ENCODE data around the gene ATP2C2. TPM values are rescaled to one million over a fixed set of nuclear protein-coding genes. Genes with fewer than 3 reads are reported as not detected.

ATP2C2 gene
- total RNA-seq, 1 donor from 2014 or later, result 0.18 TPM

DNA sequence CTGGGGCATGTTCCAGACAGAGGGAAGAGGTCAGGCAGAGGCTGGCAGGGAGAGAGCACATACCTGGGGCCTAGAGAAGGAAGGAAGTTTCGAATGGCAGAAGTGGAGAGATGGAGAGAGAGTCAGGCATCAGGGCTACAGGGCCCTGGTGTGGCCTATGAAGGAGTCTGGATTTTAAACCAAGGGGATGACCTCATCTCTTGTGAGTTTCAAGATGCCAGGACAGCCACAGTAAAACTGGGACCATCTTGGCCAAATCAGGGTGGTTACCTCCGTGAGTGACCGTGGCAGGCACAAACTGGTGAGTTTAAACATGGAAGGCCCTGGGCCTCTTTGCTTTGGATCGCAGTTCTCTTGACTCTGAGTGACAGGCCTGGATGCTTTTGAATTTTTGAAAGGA is 7.6 kb upstream of the ATP2C2 start:
- DNase-seq (ENCODE audit: low spot score) (no peak), ATAC-seq (no peak)

DNA sequence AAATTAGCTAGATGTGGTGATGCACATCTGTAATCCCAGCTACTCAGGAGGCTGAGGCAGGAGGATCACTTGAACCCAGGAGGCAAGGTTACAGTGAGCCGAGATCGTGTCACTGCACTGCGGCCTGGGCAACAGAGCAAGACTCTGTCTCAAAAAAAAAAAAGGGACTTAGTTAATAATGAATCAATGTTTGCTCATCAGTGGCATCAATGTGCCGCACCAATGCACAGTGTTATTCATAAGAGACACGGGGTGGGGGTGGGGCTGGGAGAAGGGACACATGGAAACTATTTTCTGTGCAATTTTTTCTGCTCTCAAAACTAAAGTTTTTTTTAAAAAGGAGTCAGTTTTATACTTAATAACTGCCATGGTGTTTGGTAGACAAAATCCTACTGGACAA is 6.8 kb upstream of the ATP2C2 start:
- ATAC-seq (no peak), DNase-seq (ENCODE audit: low spot score) (no peak)

GRCh38 chr16:84362471-84362941 is 5.8 kb upstream of the ATP2C2 start:
- no peak for ATAC-seq

GRCh38 chr16:84366208-84366607 is 2.1 kb upstream of the ATP2C2 start:
- ATAC-seq (no peak), DNase-seq (ENCODE audit: low spot score) (no peak)

More at GRCh38 chr16:84362471-84362941, 5.8 kb upstream of the ATP2C2 start:
- no peak for DNase-seq (ENCODE audit: low spot score)

DNA sequence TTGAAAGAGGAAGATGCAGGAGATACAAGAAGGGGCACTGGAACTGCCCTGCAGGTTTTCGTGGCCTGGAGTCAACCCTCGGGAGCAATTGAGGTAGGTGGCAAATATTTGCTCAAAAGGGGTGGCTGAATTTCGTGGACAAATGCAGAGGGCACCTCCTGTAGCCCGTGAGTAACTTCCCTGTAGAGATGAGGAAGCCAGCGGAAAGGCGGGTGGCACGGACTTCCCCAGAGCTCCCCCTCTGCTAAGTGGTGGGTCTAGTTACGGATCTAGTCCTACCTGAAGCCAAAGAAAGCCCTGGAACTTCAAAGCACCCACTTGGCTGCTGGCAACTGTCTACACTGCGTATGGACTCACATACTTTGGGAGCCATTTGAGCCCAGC is 1.0 kb upstream of the ATP2C2 start:
- DNase-seq (ENCODE audit: low spot score), result no peak
- ATAC-seq, result no peak

- DNase-seq (ENCODE audit: low spot score), result no peak
- no peak for ATAC-seq
Measured at GRCh38 chr16:84367750-84368307, 509 bp upstream of the ATP2C2 start.

- ATAC-seq (no peak), DNase-seq (ENCODE audit: low spot score) (no peak)
Measured at GRCh38 chr16:84369105-84369504, 767 bp downstream of the ATP2C2 start.

DNA sequence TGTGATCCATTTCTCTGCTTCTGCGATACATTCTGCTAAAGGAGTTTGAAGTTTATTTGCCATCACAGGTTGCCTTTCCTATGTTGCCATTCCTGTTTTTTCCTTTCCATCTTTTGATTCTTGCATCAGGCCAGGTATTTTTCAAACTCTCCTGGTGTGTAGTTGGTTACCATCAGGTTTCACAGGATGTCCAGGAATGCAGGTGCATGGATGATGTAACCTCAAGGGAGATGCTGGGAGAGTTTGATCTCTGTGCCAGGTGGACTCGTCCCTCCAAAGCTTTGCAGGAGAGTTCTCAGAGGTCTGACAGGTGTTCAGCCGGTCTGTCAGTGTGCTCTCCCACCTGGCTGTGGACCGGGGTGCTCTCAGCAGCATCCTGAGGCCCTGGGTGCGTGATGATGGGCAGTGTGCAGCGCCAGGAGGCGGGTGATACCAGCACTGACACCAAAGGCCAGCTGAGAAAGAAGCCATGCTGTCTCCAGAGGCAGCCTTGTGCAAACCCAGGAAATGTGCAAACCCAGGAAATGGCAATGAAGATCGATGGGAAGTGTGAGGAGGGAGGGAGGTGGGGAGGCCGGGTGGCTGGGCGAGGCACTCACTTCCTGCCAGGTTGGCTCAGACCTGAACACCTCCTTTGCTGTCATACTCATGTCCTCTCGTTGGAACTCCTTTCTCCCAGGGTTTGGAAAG is 1.7 kb downstream of the ATP2C2 start:
- no peak for DNase-seq (ENCODE audit: low spot score)

DNA sequence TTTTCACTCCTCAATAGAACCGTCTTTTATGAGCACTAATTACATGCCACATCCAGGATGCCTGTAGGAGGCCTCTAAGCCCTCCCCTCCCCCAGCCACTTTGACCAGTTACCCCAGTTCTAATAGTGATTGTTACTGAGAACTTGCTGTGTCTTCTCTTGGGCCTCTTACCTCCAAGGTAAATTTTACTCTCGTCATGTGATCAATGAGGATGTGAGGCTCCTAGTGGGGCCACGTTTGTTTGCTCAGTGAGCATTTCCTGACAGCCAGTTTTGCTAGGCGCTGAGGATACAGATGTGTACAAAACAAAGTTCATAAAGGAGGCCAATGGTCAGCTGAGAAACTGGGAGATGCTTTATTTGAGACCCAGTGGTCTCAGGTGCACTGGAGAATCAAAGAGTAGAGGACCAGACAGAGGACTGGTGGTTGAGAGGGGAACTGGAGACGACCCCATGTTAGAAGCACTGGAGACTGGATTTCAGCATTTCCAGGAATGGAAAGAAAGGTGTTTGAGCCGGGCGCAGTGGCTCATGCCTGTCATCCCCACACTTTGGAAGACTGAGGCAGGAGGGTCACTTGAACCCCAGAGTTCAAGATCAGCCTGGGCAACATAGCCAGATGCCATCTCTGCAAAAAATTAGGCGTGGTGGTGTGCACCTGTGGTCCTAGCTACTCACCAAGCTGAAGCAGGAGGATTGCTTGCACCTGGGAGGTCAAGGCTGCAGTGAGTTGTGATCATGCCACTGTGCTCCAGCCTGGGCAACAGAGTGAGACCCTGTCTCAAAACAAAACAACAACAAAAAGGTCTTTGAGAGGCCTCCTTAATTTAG is 2.6 kb downstream of the ATP2C2 start:
- ATAC-seq (no peak), DNase-seq (ENCODE audit: low spot score) (no peak)

More for the DNA sequence above, 1.7 kb downstream of the ATP2C2 start:
- ATAC-seq, result no peak

GRCh38 chr16:84371553-84371865 is 3.2 kb downstream of the ATP2C2 start:
- no peak for ATAC-seq
- no peak for DNase-seq (ENCODE audit: low spot score)

DNA sequence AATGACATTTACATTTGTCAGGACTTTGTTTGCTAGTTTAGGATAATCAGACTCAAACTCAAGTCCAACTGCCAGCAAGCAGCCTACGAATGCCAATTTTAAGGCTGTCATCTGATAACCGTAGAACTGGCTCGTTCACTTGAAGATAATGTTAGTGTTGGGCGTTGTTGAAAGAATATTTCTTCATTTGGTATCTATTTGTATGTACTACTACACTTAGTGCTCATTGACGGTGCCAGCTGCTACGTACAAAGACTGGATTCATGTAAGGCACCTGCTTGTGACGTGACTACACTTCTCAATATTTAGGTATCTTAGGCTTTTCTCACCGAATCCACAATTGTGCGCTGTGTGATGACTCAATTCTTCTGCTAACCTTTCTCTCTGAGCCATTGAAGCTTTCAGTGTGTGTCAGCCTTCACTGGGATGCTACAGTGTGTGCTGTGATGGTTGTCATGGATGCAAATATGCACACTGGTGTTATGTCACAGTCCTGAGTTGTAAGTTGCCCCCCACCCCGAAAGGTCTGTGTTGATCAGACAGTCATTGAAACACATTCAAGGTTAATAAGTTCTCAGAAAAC is 5.7 kb downstream of the ATP2C2 start:
- ATAC-seq (no peak), DNase-seq (ENCODE audit: low spot score) (no peak)

DNA sequence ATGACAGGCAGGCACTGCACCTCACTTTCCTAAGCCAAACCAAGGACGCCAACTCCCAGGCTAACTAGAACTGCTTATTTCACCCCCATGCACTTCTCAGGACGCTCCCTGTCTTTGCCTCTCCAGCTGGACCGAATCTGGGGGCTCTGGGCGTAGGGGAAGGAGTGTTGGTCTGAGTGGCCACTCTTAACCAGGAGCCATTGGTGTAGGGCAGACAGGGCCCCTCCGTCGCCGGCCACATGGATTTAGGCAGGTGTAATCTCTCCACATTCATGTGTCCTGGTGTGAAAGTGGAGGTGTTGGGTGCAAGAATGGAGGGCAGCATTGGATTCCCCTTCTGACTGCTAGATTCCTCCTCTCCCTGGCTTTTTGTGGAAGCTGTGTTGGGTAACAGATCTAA is 9.8 kb downstream of the ATP2C2 start:
- ATAC-seq, result no peak
- no peak for DNase-seq (ENCODE audit: low spot score)

- ATAC-seq (no peak), DNase-seq (ENCODE audit: low spot score) (no peak)
Measured at GRCh38 chr16:84378567-84378966, 10.2 kb downstream of the ATP2C2 start.

- ATAC-seq, result no peak
- no peak for DNase-seq (ENCODE audit: low spot score)
Measured at GRCh38 chr16:84379008-84379708, 10.8 kb downstream of the ATP2C2 start.

- no peak for DNase-seq (ENCODE audit: low spot score)
- no peak for ATAC-seq
Measured at GRCh38 chr16:84379709-84380362, 11.5 kb downstream of the ATP2C2 start.

DNA sequence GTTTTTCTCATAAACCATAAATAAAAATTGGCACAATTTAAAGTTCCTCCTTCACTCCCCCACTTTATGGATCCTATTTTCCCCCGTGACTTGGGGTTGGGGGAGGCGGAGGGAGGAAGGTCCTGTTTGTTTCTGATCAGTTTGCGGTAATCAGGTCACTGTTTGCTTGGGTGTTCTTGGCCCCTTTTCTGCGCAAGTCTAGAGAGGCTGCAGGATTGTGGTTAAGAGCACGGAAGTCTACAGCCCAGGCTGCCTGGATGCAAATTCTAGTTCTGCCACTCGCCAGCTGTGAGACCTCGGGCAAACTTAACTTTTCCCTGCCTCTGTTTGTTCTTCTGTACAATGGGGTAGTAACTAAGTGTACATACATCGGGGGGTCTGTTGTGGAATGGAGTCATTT is 12.1 kb downstream of the ATP2C2 start:
- ATAC-seq, result no peak
- DNase-seq (ENCODE audit: low spot score), result no peak

DNA sequence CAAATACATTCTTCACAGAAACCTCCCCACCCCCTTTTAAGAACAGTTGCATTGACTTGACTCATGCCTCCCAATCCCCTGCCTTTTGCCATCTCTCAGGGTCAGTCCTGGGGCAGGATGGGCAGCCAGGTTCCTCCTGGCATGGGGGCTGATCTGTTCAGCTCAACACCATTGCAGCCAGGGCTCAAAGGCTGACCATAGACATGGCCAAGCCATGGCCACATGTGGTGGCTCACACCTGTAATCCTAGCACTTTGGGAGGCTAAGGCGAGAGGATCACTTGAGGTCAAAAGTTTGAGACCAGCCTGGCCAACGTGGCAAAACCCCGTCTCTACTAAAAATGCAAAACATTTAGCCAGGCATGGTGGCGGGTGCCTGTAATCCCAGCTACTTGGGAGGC is 14.1 kb downstream of the ATP2C2 start:
- ATAC-seq (no peak), DNase-seq (ENCODE audit: low spot score) (no peak)

DNA sequence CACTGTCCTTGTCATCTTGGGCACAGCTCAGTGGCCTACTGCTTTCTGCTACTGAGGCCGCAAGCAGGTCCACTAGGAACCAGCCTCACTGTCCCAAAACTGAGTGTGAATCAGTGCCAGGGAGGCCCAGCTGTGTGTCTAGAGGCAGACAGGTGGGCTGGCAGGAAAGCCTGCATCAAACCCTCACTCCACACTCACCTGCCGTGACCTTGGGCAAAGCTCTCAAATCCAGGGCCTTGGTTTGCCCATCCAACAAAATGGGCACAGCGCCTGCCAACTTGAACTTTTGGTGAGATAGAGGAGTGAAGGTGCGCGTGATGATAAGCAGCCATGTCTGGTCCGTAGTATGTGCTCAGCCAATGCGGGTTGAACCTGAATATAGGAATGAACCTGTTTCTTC is 14.8 kb downstream of the ATP2C2 start:
- no peak for ATAC-seq
- no peak for DNase-seq (ENCODE audit: low spot score)

DNA sequence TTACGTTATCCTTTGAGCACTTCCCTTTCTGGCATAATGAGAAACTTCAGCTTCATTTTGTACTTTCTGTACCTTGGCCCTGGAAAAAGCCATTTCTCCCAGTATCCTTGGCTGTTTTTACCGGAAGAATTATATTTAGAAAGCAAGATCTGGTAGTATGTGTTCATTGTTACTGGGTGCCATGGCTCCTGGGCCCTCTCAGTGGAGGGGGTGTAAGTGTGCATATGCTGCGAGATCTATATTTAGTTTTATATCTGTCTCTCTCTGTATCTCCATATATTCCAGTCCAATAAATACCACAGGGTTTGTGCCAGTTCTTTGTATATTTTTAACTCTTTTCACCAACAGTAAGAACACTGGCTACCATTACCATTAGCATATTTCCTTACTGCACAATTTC is 17.7 kb downstream of the ATP2C2 start:
- ATAC-seq (no peak), DNase-seq (ENCODE audit: low spot score) (no peak)

DNA sequence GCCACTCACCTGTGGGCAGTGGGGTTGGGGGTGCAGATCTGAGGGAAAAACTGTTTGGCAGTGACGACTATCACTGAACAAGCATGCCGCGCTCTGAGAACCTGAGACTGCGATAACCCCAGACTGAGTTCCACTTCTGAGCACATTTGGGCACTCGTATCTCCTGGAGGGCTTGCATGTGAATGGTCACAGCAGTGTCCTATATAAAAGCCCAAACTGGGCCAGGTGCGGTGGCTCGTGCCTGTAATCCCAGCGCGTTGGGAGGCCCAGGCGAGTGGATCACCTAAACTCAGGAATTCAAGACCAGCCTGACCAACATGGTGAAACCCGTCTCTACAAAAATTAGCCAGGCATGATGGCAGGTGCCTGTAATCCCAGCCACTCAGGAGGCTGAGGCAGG is 18.7 kb downstream of the ATP2C2 start:
- no peak for DNase-seq (ENCODE audit: low spot score)

More for the DNA sequence above, 18.7 kb downstream of the ATP2C2 start:
- no peak for ATAC-seq
